ENCODE measurements around the gene CLDND2. TPM values are rescaled to one million over a fixed set of nuclear protein-coding genes. Genes with fewer than 3 reads are reported as not detected.

CLDND2 gene
- total and polyA plus RNA-seq, 2 of the 4 experiments (the other 2 are of a cell fraction): not detected

GRCh38 chr19:51356159-51356801 is 12.5 kb downstream of the CLDND2 start:
- intact Hi-C loops (cut with micrococcal nuclease): no loop called here
- Histone ChIP-seq H2AK9ac (replicated peaks; ENCODE audit: low read depth, low read length, poor library complexity) (no peak overlapping the region), H3K9me1 (ENCODE audit: insufficient read depth, low read length) (no peaks in the 10 kb centered on the region), H3K79me1 (ENCODE audit: low read depth in 1 of 2, low read length in 2 of 2) (peaks cover 5 to 6% of the 10 kb centered on the region in 2 experiments; a peak in 2 of 4 replicates), H4K91ac (ENCODE audit: insufficient read depth, low read depth, low read length) (no peak overlapping the region; the same call in 1 of the 2 replicates), H2AFZ (replicated peaks; ENCODE audit: low read length, poor library complexity) (no peak overlapping the region), H3K9me3 (ENCODE audit: control insufficient read depth, insufficient read depth, low read length) (no peaks in the 10 kb centered on the region), H2BK20ac (ENCODE audit: low read depth, low read length) (no peak overlapping the region), H3K23ac (ENCODE audit: low read depth, low read length) (no peak overlapping the region), H4K5ac (ENCODE audit: low read depth, low read length) (no peak overlapping the region), H3K27ac (ENCODE audit: insufficient read depth, low read length) (no peak overlapping the region), H3K9ac (ENCODE audit: low read depth, low read length) (no peak overlapping the region), H2AK5ac (ENCODE audit: low read depth, low read length) (no peak overlapping the region), H3K27me3 (ENCODE audit: control insufficient read depth, insufficient read depth, low read length) (no peaks in the 10 kb centered on the region), H3K4me2 (ENCODE audit: low read depth, low read length) (no peak overlapping the region), H3K56ac (ENCODE audit: extremely low read depth, insufficient read depth, low read length) (no peak overlapping the region), H3K4ac (ENCODE audit: low read depth, low read length) (no peak overlapping the region), H3K14ac (replicated peaks; ENCODE audit: low read depth, low read length) (no peak overlapping the region), H2BK15ac (ENCODE audit: low read depth, low read length) (no peak overlapping the region), H4K20me1 (ENCODE audit: insufficient read depth, low read length) (peaks cover 3% of the 10 kb centered on the region), H3K36me3 (ENCODE audit: control insufficient read depth, insufficient read depth, low read length) (peaks cover 7% of the 10 kb centered on the region; the same call in 1 of the 2 replicates), H2BK5ac (ENCODE audit: low read depth, low read length, poor library complexity, severe bottlenecking) (no peak overlapping the region), H3K4me1 (ENCODE audit: control insufficient read depth, insufficient read depth, low read length) (peaks cover 7% of the 10 kb centered on the region), H3K18ac (ENCODE audit: low read depth, low read length) (no peak overlapping the region), H3K4me3 (ENCODE audit: insufficient read depth, low read depth, low read length) (no peak overlapping the region), H4K8ac (ENCODE audit: low read depth in 2 of 2, low read length in 2 of 2) (no peak overlapping the region), H2BK120ac (ENCODE audit: low read depth, low read length) (no peak overlapping the region)
- WGBS, 2 experiments (ENCODE audit: extremely low coverage in 2 of 2, insufficient read length in 1 of 2): no CpG with 5 or more reads among the region's 10 CpGs
- in situ Hi-C loops (cut with MboI; ENCODE audit: low sequenced_read_pairs): no loop called here
- no peak for ATAC-seq (ENCODE audit: low read depth)
- dilution Hi-C loops (cut with HindIII; ENCODE audit: low sequenced_read_pairs, unreplicated experiment): no loop called here
- ChIA-PET POLR2A (ENCODE audit: unreplicated experiment) (no interaction called here), CTCF (no interaction called here)
- TF ChIP-seq BHLHE40 (IDR thresholded peaks at IDR 0.05; ENCODE audit: low read depth, low read length) (no peak), USF2 (IDR thresholded peaks at IDR 0.05; ENCODE audit: low read depth, low read length) (no peak), POLR2A (IDR thresholded peaks at IDR 0.05; ENCODE audit: low read depth, low read length) (no peak), FOS (IDR thresholded peaks at IDR 0.05; ENCODE audit: low read depth, low read length) (no peak), CTCF (conservative IDR thresholded peaks at IDR 0.05; ENCODE audit: low read depth, low read length) (no peak), RFX5 (IDR thresholded peaks at IDR 0.05; ENCODE audit: low read depth, low read length) (no peak), MXI1 (IDR thresholded peaks at IDR 0.05; ENCODE audit: borderline replicate concordance, low read depth, low read length) (no peak), ELK1 (IDR thresholded peaks at IDR 0.05; ENCODE audit: borderline replicate concordance, low read depth, low read length) (no peak), CEBPB (IDR thresholded peaks at IDR 0.05; ENCODE audit: low read depth, low read length) (no peak), MAZ (IDR thresholded peaks at IDR 0.05; ENCODE audit: borderline replicate concordance, low read depth, low read length) (no peak), NFE2L2 (IDR thresholded peaks at IDR 0.05; ENCODE audit: low read depth, low read length) (no peak), CHD1 (IDR thresholded peaks at IDR 0.05; ENCODE audit: low read depth, low read length) (no peak), RAD21 (IDR thresholded peaks at IDR 0.05; ENCODE audit: low read length) (no peak), RCOR1 (IDR thresholded peaks at IDR 0.05; ENCODE audit: insufficient replicate concordance, low read length) (no peak), MAFK (IDR thresholded peaks at IDR 0.05; ENCODE audit: low read depth, low read length) (no peak), SMC3 (IDR thresholded peaks at IDR 0.05; ENCODE audit: low read depth, low read length) (no peak)
- no TSS peak for BruUV-seq (replicated peaks)
- DNase-seq: no peak
